Calu3 (cell line): ENCODE measurements around the gene ADCYAP1R1. TPM values are rescaled to one million over a fixed set of nuclear protein-coding genes. Genes with fewer than 3 reads are reported as not detected.

ENCODE experiments used
- BruUV-seq: library from RNA; stranded (reverse); fragments of 400-500 nt; replicated peaks from 2 replicates; lab custom pipeline; 2021; lab: Mats Ljungman, UMichigan
- CTCF ChIA-PET: fragments of 300-600 bp; sonication (Branson Sonifier 250); formaldehyde crosslinking; loops from one replicate; lab custom pipeline; 2022; ENCODE audit warnings: antibody characterized with exemption; lab: Charles Lee
- DNase-seq: peaks from one replicate; pipeline ENCODE4 v3.0.0; 2022
- H3K27ac Mint-ChIP-seq: one replicate; pipeline ENCODE4 v1.8.0; 2022; ENCODE audit warnings: mixed read lengths; ENCODE audit not compliant: unreplicated experiment
- H3K27me3 Mint-ChIP-seq: one replicate; pipeline ENCODE4 v1.8.0; 2022; ENCODE audit warnings: mixed read lengths; ENCODE audit not compliant: unreplicated experiment
- H3K36me3 Mint-ChIP-seq: one replicate; pipeline ENCODE4 v1.8.0; 2022; ENCODE audit warnings: mild to moderate bottlenecking, moderate library complexity, mixed read lengths; ENCODE audit not compliant: insufficient read depth, unreplicated experiment
- H3K4me1 Mint-ChIP-seq: one replicate; pipeline ENCODE4 v1.8.0; 2022; ENCODE audit warnings: mild to moderate bottlenecking, low read depth, mixed read lengths; ENCODE audit not compliant: unreplicated experiment
- H3K4me3 Mint-ChIP-seq: one replicate; pipeline ENCODE4 v1.8.0; 2022; ENCODE audit warnings: mild to moderate bottlenecking, low read depth, moderate library complexity, mixed read lengths; ENCODE audit not compliant: unreplicated experiment
- H3K9me3 Mint-ChIP-seq: one replicate; pipeline ENCODE4 v1.8.0; 2022; ENCODE audit warnings: low read depth, mixed read lengths; ENCODE audit not compliant: unreplicated experiment
- intact Hi-C: fragments of 100-400 bp; cut with micrococcal nuclease; formaldehyde crosslinking; loops from one replicate; pipeline ENCODE4 v1.10.0; 2022; ENCODE audit not compliant: unreplicated experiment
- total RNA-seq: library from RNA; stranded (reverse); gene quantifications from 2 replicates; pipeline ENCODE4 v1.2.3, GENCODE V29; 2022
- TF ChIP-seq, protein P1 (sequence below): fragments of 200-600 bp; IDR thresholded peaks from one replicate; pipeline ENCODE4 v1.8.0; 2022; ENCODE audit warnings: antibody characterized with exemption; ENCODE audit not compliant: unreplicated experiment

ADCYAP1R1 gene
- total RNA-seq, 1 experiment from 2014 or later, result not detected

- intact Hi-C loops, result no loop called here
- no peaks in the 10 kb centered on the region for H3K9me3 Mint-ChIP-seq
- CTCF ChIA-PET, result interaction anchor here (0.6 to 1.2 kb wide), 2 partner anchors 21 to 318 kb away, joined by 4 to 5 read pairs; no protein-coding TSS in a partner anchor
- no TSS peak for BruUV-seq
- H3K27me3 Mint-ChIP-seq, result no peaks in the 10 kb centered on the region
- no peaks in the 10 kb centered on the region for H3K4me1 Mint-ChIP-seq
- TF ChIP-seq, protein P1, sequence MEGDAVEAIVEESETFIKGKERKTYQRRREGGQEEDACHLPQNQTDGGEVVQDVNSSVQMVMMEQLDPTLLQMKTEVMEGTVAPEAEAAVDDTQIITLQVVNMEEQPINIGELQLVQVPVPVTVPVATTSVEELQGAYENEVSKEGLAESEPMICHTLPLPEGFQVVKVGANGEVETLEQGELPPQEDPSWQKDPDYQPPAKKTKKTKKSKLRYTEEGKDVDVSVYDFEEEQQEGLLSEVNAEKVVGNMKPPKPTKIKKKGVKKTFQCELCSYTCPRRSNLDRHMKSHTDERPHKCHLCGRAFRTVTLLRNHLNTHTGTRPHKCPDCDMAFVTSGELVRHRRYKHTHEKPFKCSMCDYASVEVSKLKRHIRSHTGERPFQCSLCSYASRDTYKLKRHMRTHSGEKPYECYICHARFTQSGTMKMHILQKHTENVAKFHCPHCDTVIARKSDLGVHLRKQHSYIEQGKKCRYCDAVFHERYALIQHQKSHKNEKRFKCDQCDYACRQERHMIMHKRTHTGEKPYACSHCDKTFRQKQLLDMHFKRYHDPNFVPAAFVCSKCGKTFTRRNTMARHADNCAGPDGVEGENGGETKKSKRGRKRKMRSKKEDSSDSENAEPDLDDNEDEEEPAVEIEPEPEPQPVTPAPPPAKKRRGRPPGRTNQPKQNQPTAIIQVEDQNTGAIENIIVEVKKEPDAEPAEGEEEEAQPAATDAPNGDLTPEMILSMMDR, result no peak
- no peak overlapping the region for H3K27ac Mint-ChIP-seq
- H3K36me3 Mint-ChIP-seq, result no peaks in the 10 kb centered on the region
- no peak overlapping the region for H3K4me3 Mint-ChIP-seq
- no peak for DNase-seq
Measured at GRCh38 chr7:31101544-31101943, 49.4 kb downstream of the ADCYAP1R1 start.

DNA sequence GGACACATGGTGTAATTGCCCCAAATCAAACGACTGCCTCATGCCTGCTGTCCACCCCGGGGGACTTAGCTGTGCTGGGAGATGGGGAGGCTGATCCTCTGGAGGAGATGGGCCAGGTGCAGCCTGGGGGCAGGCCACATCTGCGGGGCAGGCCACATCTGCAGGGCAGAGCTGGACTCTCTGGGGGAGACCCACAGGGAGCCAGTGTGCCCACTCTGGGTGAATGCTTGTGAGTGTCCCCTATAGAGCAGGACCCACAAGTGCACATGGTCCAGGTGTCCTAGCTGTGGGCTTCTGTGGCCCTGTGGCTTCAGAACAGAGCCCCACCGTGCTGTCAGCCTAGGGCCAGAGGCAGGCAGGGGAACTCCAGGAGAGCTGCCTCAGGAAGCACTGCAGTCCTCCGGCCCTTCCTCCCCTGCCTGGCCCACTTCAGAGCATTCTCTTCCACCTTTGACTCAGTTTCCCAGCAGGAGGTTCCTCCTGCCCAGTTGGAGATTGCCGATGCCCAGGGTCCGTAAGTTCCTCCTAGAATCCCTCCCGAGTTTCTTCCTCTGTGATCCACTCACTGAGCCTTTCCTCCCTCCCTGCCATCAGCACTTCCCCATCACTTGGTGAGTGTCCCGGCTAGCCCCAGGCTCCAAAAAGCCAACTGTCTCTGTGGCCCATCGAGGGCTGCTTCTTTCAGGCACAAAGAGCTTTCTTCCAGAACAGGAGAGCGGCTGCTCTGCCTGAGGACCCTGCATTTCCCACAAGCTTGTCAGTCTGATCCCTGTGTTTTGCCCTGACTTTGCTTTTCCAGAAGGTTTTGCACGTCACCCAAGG lies 50.3 kb downstream of the ADCYAP1R1 start:
- CTCF ChIA-PET, result interaction anchor here (1.2 kb wide), 1 partner anchor 20 kb away, joined by 5 read pairs; no protein-coding TSS in a partner anchor
- H3K27me3 Mint-ChIP-seq, result no peaks in the 10 kb centered on the region
- H3K27ac Mint-ChIP-seq, result no peak overlapping the region

GRCh38 chr7:31102973-31103850 lies 51.1 kb downstream of the ADCYAP1R1 start:
- Mint-ChIP-seq H3K4me3 (no peak overlapping the region), H3K27me3 (no peaks in the 10 kb centered on the region), H3K9me3 (no peaks in the 10 kb centered on the region), H3K36me3 (no peaks in the 10 kb centered on the region), H3K27ac (no peak overlapping the region), H3K4me1 (no peaks in the 10 kb centered on the region)
- intact Hi-C loops, result no loop called here
- CTCF ChIA-PET, result interaction anchor here (0.7 to 1.2 kb wide), 2 partner anchors 31 to 147 kb away, joined by 3 read pairs; no protein-coding TSS in a partner anchor
- TF ChIP-seq, protein P1, result no peak
- BruUV-seq, result no TSS peak
- DNase-seq, result no peak

More for the DNA sequence above, 50.3 kb downstream of the ADCYAP1R1 start:
- intact Hi-C loops, result no loop called here
- Mint-ChIP-seq H3K36me3 (no peaks in the 10 kb centered on the region), H3K4me3 (no peak overlapping the region), H3K4me1 (no peaks in the 10 kb centered on the region), H3K9me3 (no peaks in the 10 kb centered on the region)
- no TSS peak for BruUV-seq
- TF ChIP-seq, protein P1, result no peak
- DNase-seq, result no peak

- H3K4me1 Mint-ChIP-seq, result no peaks in the 10 kb centered on the region
- no peak for DNase-seq
- TF ChIP-seq, protein P1, result no peak
- H3K9me3 Mint-ChIP-seq, result no peaks in the 10 kb centered on the region
- H3K4me3 Mint-ChIP-seq, result no peak overlapping the region
- CTCF ChIA-PET, result interaction anchor here (1.9 kb wide), 1 partner anchor 114 kb away, joined by 4 read pairs; no protein-coding TSS in a partner anchor
- H3K27ac Mint-ChIP-seq, result no peak overlapping the region
- H3K36me3 Mint-ChIP-seq, result no peaks in the 10 kb centered on the region
- no TSS peak for BruUV-seq
- no peaks in the 10 kb centered on the region for H3K27me3 Mint-ChIP-seq
- intact Hi-C loops, result no loop called here
Measured at GRCh38 chr7:31104361-31105255, 52.5 kb downstream of the ADCYAP1R1 start.
